ENCODE data around the gene ACADVL.

ACADVL gene

DNA sequence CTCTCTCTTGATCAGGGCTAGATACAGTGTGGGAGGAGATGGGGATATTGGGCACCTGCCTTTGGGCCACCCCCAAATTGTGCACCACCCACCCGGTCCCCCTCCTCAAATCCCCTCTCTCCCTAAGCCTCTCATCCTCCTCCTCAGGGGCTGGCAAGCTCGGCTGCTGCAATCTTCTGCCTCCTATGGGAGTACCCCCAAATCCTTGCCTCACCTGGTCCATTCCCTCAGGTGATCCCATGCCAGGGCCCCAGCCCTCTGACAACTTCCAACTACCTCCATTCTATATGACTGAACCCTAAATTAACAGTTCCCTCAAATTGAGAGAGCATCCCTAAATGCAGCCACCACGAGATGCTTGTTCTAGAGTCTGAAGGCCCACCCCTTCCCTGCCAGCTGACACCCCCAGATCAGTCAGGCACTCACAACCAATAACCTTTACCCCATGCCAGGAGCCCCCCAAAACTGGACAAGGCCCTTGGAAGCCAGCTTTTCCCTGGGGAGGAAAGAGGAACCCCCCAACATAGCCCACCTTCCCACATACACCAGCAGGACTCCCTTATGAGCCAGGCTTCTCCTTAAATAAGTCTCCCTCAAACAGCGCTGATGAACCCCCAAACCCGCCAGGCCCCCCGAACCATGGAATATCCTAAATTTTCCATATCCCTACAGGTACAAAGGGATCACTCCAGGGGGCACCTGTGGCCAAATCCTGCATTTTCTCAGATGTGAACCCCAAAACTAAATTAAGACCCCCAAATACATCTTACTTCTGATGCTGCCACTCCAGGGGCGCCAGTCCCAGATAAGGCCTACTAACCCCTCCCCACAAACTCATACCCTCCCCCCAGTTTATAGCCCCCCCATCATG is 3.3 kb upstream of the ACADVL start:
- no peak for DNase-seq (ENCODE audit: low read depth in 2 of 3, low spot score in 2 of 3)

DNA sequence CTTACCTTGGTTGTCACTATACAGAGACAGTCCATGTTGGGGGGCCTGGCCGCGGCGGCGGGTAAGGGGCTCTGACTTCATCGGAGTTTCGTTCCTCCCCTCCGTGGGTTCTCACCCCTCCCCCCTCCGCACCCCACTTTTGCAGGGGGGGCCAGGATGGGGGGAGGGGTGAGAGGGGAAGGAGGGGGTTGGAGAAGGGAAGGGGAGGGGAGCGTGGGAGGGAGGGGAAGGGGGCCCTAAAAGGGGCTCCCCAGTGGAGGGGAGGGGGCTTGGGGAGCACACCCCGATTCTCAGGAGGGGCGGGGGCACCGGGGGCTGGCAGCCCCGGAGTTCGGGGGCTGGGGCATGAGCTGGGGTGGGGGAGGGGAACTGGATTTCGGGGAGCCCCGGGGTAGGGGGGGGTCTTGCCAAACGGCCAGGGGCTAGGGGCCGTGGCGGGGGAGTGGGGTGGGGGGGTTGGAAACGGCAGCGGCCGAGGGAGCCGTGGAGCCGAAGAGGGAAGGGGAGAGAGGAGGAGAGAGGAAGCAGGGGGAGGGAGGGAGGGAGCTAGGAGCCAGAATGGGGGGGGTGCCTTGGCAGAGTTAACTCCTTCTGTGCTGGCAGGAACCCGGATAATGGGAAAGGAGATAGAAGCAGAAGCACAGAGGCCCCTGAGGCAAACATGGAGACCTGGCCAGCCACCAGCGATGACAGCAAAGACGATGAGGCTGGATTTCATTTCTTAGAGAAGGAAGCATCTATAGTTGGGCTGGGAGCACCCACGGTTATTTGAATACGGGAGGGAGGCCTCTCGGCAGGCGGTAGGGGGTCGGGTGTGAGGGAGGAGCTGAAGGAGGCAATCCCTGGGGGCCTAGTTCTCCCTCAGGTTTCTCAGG is 2.4 kb upstream of the ACADVL start:
- DNase-seq (ENCODE audit: low read depth in 2 of 3, low spot score in 2 of 3), result no peak

GRCh38 chr17:7218166-7218565 is 1.6 kb upstream of the ACADVL start:
- DNase-seq (ENCODE audit: low read depth in 2 of 3, low spot score in 2 of 3), result no peak

DNA sequence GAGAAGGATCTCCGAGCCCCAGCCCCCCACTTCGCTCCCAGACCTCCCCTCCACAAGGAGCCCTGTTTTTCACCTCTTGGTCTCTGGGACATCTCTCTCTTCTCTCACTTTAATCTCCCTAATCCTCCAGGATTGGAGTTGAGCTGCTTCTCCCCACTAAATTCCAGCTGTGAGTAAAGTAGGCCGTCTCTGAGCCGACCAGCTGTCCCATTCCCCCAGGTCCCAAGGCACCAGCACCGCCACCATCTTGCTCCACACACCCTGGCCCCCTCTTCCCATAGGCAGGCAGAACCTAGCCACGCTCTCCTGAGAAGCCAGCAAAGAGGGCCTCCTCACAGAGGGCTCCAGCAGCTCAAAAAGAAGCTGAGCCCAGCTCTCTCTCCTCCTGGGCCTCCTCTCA is 980 bp upstream of the ACADVL start:
- DNase-seq (ENCODE audit: low read depth in 2 of 3, low spot score in 2 of 3), result no peak

DNA sequence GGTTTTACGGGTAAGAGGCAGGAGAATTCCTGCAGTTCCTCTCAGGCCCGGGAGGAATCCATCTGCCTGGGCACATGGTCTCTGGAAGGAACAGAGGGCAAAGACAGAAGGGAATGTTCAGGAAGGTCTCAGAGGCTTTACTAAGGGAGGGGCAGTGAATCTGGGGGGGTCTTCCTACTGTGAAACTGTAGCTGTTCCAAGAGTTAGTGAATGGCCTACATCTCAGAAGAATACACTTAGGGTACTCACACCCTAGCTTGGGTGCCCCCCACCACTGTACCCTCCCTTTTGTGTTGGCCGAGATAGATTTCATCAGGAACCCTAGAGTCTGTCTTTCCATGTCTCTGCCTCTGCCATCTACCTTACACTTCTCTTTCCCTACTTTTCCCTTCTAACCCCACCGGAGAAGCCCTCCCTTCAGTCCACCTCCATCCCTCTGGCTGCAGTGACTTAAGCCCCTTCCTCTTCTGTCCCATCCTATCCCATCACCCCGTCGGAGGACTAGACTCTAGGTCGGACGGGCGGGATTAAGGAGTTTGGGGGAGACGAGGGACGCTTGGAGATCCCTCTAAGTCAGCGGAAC is 418 bp upstream of the ACADVL start:
- DNase-seq (ENCODE audit: low read depth in 2 of 3, low spot score in 2 of 3), result no peak

DNA sequence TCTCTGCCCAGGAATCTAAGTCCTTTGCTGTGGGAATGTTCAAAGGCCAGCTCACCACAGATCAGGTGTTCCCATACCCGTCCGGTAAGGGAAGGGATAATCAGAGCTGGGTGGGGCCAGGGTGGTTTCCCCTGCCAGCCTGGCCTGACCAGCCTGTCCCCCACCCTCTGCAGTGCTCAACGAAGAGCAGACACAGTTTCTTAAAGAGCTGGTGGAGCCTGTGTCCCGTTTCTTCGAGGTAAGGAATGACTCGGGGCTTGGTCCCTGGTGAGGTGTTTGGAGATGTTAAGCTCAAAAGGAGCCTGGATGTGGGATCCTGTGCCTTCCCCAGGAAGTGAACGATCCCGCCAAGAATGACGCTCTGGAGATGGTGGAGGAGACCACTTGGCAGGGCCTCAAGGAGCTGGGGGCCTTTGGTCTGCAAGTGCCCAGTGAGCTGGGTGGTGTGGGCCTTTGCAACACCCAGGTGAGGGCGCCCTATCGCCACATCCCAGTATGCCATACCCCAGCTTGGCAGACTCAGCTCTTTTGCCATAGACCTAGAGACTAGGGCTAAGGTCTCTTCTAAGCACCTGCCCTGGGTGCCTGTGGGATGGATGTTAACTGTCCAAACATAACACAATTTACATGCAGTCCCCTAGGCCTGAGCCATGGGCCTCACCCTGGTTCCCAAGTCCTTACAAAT is 997 bp downstream of the ACADVL start:
- DNase-seq (ENCODE audit: low read depth in 2 of 3, low spot score in 2 of 3), result no peak

DNA sequence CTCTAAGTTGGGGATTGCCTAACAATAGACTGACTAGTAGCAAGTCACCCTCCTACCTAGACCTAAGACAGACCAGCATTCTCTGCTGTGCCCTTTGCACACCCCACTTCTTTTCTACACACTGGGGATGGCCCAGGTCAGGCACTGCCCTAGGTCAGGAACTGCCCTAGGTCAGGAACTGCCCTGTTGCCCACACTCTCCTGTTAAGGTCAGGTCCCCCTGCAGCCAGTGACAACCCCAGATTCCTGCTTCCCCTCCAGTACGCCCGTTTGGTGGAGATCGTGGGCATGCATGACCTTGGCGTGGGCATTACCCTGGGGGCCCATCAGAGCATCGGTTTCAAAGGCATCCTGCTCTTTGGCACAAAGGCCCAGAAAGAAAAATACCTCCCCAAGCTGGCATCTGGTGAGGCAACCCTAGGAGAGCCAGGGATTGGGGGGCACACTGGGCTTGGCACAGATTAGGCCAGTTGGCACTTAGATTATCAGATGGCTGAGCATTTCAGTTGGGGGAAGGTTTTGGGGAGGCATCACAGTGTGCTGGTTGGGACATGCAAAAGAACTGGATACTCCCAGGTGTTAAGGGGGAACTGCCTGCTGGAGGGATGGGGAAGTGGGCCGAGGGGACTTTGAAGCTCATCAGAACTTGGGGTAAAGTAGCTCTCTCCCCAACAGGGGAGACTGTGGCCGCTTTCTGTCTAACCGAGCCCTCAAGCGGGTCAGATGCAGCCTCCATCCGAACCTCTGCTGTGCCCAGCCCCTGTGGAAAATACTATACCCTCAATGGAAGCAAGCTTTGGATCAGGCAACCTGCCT is 1.7 kb downstream of the ACADVL start:
- no peak for DNase-seq (ENCODE audit: low read depth in 2 of 3, low spot score in 2 of 3)

GRCh38 chr17:7222093-7222971 is 2.6 kb downstream of the ACADVL start:
- DNase-seq (ENCODE audit: low read depth in 2 of 3, low spot score in 2 of 3), result no peak

GRCh38 chr17:7222972-7223292 is 3.2 kb downstream of the ACADVL start:
- no peak for DNase-seq (ENCODE audit: low read depth in 2 of 3, low spot score in 2 of 3)

DNA sequence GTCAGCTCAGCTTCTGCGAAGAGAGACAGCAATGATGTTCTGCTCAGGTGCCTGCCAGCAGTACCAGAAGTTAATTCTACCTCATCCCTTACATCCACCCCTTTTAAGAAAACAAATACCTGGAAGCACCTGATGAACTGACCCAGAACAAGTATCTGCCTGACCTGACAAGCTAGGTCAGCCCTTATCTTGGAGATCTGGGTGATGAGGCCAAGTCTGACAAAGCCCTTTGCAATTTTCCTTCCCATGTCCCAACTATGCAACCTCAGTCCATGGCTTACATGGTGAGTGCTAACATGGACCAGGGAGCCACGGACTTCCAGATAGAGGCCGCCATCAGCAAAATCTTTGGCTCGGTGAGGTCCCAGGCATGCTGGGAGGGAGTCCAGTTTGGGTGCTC is 3.6 kb downstream of the ACADVL start:
- no peak for DNase-seq (ENCODE audit: low read depth in 2 of 3, low spot score in 2 of 3)

DNA sequence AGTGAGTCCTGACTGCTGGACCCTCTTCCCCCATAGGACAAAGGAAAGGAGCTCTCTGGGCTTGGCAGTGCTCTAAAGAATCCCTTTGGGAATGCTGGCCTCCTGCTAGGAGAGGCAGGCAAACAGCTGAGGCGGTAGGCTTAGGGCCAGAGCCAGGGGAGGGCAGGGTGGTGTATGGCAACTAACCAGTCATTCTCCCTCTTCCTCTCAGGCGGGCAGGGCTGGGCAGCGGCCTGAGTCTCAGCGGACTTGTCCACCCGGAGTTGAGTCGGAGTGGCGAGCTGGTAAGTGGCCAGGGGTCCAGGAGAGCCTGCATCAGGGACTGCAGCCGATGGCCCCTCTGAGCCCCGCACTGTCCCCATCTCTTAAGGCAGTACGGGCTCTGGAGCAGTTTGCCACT is 4.4 kb downstream of the ACADVL start:
- DNase-seq (ENCODE audit: low read depth in 2 of 3, low spot score in 2 of 3), result no peak

DNA sequence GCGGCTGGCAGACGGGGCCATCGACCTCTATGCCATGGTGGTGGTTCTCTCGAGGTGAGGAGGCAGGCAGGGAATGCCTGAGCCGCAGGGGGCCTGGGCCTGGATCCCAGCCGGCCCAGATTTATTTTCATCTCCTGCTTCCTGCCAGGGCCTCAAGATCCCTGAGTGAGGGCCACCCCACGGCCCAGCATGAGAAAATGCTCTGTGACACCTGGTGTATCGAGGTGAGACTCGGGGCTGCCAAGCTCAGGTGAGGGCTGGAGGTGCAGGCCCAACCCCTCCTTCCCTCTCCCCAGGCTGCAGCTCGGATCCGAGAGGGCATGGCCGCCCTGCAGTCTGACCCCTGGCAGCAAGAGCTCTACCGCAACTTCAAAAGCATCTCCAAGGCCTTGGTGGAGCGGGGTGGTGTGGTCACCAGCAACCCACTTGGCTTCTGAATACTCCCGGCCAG is 4.9 kb downstream of the ACADVL start:
- no peak for DNase-seq (ENCODE audit: low read depth in 2 of 3, low spot score in 2 of 3)

GRCh38 chr17:7225711-7226331 is 6.1 kb downstream of the ACADVL start:
- DNase-seq (ENCODE audit: low read depth in 2 of 3, low spot score in 2 of 3), result no peak

DNA sequence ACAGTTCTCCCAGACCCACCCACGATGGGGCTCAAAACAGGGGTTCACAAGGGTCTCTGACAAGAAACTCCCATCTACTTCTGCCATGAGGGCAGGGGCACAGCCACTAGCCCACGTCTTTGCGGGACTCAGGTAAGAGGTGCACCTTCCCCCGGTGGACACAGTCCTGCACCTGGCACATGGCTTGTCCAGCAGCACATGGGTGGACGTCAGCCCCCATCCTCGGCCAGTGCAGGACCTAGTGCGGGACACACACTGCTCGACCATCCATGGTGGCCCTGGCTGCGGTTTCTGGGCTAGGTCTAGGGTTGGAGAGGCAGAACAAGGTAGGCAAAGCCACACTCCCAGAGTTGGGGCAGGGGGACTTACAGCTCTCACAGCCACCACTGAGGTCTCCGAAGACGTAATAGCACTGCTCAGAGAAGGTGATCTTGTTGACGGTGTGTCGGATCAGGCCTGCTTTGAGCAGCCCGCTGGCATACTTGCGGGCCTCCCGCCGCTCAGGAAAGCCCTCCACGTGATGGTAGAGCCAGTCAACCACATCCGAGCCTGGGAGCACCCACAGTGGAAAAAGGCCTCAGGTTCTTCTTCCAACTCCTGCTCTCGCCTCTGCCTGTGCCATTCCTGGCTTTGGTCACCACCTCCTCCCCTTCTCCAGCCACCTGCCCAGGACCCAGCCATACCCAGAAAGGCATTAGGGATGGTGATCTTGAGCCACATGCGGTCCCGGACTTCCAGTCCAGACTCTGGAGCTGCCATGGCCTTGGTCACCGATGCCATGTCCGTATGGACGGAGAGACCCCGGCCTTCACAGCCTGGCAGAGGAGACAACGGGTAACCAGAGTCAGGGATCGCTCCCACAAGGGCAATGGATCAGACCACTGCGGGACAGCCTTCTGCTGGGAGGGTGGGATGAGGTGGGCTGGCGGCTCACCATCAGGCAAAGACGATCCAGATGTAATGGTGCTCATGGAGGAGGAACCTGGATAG is 7.3 kb downstream of the ACADVL start:
- DNase-seq (ENCODE audit: low read depth in 2 of 3, low spot score in 2 of 3), result no peak

- no peak for DNase-seq (ENCODE audit: low read depth in 2 of 3, low spot score in 2 of 3)
Measured at GRCh38 chr17:7228920-7229319, 9.2 kb downstream of the ACADVL start.

- DNase-seq (ENCODE audit: low read depth in 2 of 3, low spot score in 2 of 3), result no peak
Measured at GRCh38 chr17:7229504-7229903, 9.8 kb downstream of the ACADVL start.

GRCh38 chr17:7232114-7232513 is 12.4 kb downstream of the ACADVL start:
- DNase-seq (ENCODE audit: low read depth in 2 of 3, low spot score in 2 of 3), result no peak

- DNase-seq (ENCODE audit: low read depth in 2 of 3, low spot score in 2 of 3), result no peak
Measured at GRCh38 chr17:7233701-7234082, 14.0 kb downstream of the ACADVL start.
